ENCODE data around the gene CHCHD1.
"Not testable (repeated sequence)": the region's sequence is repeated elsewhere in the genome, so short reads cannot be mapped to it uniquely, and the experiment has no call there.

The CHCHD1 gene

GRCh38 chr10:73768881-73769280, 13.0 kb upstream of the CHCHD1 start:
- peak in 2 of 3 experiments; percentile 39 to 57 for DNase-seq (ENCODE audit: low read depth in 3 of 3)

GRCh38 chr10:73769396-73769795, 12.5 kb upstream of the CHCHD1 start:
- DNase-seq (ENCODE audit: low read depth in 3 of 3), result no peak

- DNase-seq (ENCODE audit: low read depth in 3 of 3), result peak; percentile 52 to 80 (median 60)
These were observed 10.0 kb upstream of the CHCHD1 start for GRCh38 chr10:73771722-73772280.

GRCh38 chr10:73772281-73773151, 9.3 kb upstream of the CHCHD1 start:
- DNase-seq (ENCODE audit: low read depth in 3 of 3), result peak; percentile 43 to 82 (median 52)

GRCh38 chr10:73773152-73773879, 8.5 kb upstream of the CHCHD1 start:
- DNase-seq (ENCODE audit: low read depth in 3 of 3), result peak in 1 of 3 experiments; percentile 21

GRCh38 chr10:73774637-73775036, 7.2 kb upstream of the CHCHD1 start:
- no peak for DNase-seq (ENCODE audit: low read depth in 3 of 3)

GRCh38 chr10:73779018-73779417, 2.8 kb upstream of the CHCHD1 start:
- no peak for DNase-seq (ENCODE audit: low read depth in 3 of 3)

- no peak for DNase-seq (ENCODE audit: low read depth in 3 of 3)
These were observed 2.2 kb upstream of the CHCHD1 start for GRCh38 chr10:73779539-73780197.

- no peak for DNase-seq (ENCODE audit: low read depth in 3 of 3)
These were observed 1.5 kb upstream of the CHCHD1 start for GRCh38 chr10:73780301-73780700.

GRCh38 chr10:73780966-73781365, 882 bp upstream of the CHCHD1 start:
- no peak for DNase-seq (ENCODE audit: low read depth in 3 of 3)

GRCh38 chr10:73781548-73781878, 335 bp upstream of the CHCHD1 start:
- no peak for DNase-seq (ENCODE audit: low read depth in 3 of 3)

- no peak for DNase-seq (ENCODE audit: low read depth in 3 of 3)
These were observed 869 bp downstream of the CHCHD1 start for GRCh38 chr10:73782749-73783085.

GRCh38 chr10:73785211-73785720, 3.4 kb downstream of the CHCHD1 start, which contains the start of gene ZSWIM8:
ZSWIM8 (plus strand) TSS chr10:73785606; CDS start chr10:73785879, 273 bp downstream.
- peak; percentile 68 to 80 (median 71) for DNase-seq (ENCODE audit: low read depth in 3 of 3)

GRCh38 chr10:73785721-73786511, 4.1 kb downstream of the CHCHD1 start:
- peak in 1 of 3 experiments; percentile 45 for DNase-seq (ENCODE audit: low read depth in 3 of 3)

- no peak for DNase-seq (ENCODE audit: low read depth in 3 of 3)
These were observed 4.7 kb downstream of the CHCHD1 start for GRCh38 chr10:73786512-73786885.

- DNase-seq (ENCODE audit: low read depth in 3 of 3), result not testable (repeated sequence)
These were observed 5.4 kb downstream of the CHCHD1 start for GRCh38 chr10:73787031-73787800.

- DNase-seq (ENCODE audit: low read depth in 3 of 3), result no peak
These were observed 7.2 kb downstream of the CHCHD1 start for GRCh38 chr10:73788864-73789658.

GRCh38 chr10:73789659-73790055, 7.8 kb downstream of the CHCHD1 start:
- DNase-seq (ENCODE audit: low read depth in 3 of 3), result no peak

GRCh38 chr10:73790886-73791625, 9.2 kb downstream of the CHCHD1 start:
- DNase-seq (ENCODE audit: low read depth in 3 of 3), result no peak

Data from stimulated activated CD4-positive, alpha-beta T cell treated with anti-CD3 and anti-CD28 coated beads, TNF-alpha, amount 100 ng/mL, for 24 hours (primary cell).